Fibroblast of lung (primary cell): ENCODE results near the gene GAL.
"Not testable (repeated sequence)": the region's sequence is repeated elsewhere in the genome, so short reads cannot be mapped to it uniquely, and the experiment has no call there.

Experiments
- EZH2 ChIP-seq: IDR thresholded peaks from 2 replicates; pipeline ENCODE4 v1.5.1; 2012; ENCODE audit warnings: low read length, control low read depth, mild to moderate bottlenecking; ENCODE audit errors: missing control alignments
- TF ChIP-seq, protein P1 (sequence below), 2 donors: IDR thresholded peaks in 1 of 2; conservative IDR thresholded peaks in 1 of 2; 1 replicate in 1 of 2; 2 replicates in 1 of 2; pipeline ENCODE4 v1.5.1; 2011 to 2012; ENCODE audit warnings: low read length in 2 of 2, control low read depth in 1 of 2, inconsistent platforms in 1 of 2, low read depth in 1 of 2, mild to moderate bottlenecking in 1 of 2

DNA sequence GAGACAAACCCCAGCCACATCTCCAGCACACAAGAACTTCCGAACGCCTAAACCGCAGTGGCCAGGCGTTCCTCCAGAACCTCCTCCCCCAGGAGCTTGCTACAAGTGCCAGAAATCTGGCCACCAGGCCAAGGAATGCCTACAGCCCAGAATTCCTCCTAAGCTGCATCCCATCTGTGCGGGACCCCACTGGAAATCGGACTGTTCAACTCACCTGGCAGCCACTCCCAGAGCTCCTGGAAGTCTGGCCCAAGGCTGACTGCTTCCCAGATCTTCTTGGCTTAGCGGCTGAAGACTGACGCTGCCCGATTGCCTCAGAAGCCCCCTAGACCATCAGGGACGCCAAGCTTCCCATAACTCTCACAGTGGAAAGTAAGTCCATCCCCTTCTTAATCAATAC lies 48.5 kb upstream of the GAL start:
- not testable (repeated sequence) for TF ChIP-seq EZH2
- TF ChIP-seq, protein P1, sequence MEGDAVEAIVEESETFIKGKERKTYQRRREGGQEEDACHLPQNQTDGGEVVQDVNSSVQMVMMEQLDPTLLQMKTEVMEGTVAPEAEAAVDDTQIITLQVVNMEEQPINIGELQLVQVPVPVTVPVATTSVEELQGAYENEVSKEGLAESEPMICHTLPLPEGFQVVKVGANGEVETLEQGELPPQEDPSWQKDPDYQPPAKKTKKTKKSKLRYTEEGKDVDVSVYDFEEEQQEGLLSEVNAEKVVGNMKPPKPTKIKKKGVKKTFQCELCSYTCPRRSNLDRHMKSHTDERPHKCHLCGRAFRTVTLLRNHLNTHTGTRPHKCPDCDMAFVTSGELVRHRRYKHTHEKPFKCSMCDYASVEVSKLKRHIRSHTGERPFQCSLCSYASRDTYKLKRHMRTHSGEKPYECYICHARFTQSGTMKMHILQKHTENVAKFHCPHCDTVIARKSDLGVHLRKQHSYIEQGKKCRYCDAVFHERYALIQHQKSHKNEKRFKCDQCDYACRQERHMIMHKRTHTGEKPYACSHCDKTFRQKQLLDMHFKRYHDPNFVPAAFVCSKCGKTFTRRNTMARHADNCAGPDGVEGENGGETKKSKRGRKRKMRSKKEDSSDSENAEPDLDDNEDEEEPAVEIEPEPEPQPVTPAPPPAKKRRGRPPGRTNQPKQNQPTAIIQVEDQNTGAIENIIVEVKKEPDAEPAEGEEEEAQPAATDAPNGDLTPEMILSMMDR (conservative IDR thresholded peaks at IDR 0.05 in 1 of 2, IDR thresholded peaks at IDR 0.05 in 1 of 2; ENCODE audit: low read depth in 1 of 2, low read length in 2 of 2): not testable (repeated sequence)
